ENCODE results near the gene DAP3. TPM values are rescaled to one million over a fixed set of nuclear protein-coding genes. Genes with fewer than 3 reads are reported as not detected.

Gene DAP3
- total and polyA plus RNA-seq, 2 donors (not counting 1 experiment from before 2014, with no cell fraction given), result 84.7 to 107 TPM

- Histone ChIP-seq H3K4me2 (replicated peaks; ENCODE audit: low read depth, low read length, poor library complexity, severe bottlenecking) (peak within 1 kb of the TSS; percentile 75), H3K27me3 (replicated peaks in 1 of 4; ENCODE audit: control extremely low read depth in 1 of 4, control insufficient read depth in 3 of 4, insufficient read depth in 4 of 4, low read length in 3 of 4) (no peaks in the 10 kb centered on the region), H3K9ac (ENCODE audit: low read length) (peak within 1 kb of the TSS; percentile 98), H4K20me1 (ENCODE audit: control insufficient read depth, insufficient read depth, low read length, poor library complexity, severe bottlenecking) (peaks cover 26% of the 10 kb centered on the region), H2AFZ (ENCODE audit: insufficient read depth, low read depth, low read length, poor library complexity, severe bottlenecking) (peak within 1 kb of the TSS; percentile 100), H3K27ac (ENCODE audit: low read length in 2 of 2) (peak within 1 kb of the TSS; percentile 72 to 97), H3K36me3 (replicated peaks in 1 of 2; ENCODE audit: control extremely low read depth in 1 of 2, control insufficient read depth in 1 of 2, extremely low read depth in 1 of 2, insufficient read depth in 2 of 2, low read length in 1 of 2) (peaks cover 0 to 7% of the 10 kb centered on the region in 2 experiments), H3K79me2 (ENCODE audit: control insufficient read depth, insufficient read depth, low read length) (peaks cover 91% of the 10 kb centered on the region), H3K4me3 (ENCODE audit: control extremely low read depth in 1 of 5, extremely low read depth in 1 of 5, insufficient read depth in 1 of 5, low read depth in 2 of 5, low read length in 4 of 5) (peak within 1 kb of the TSS; percentile 80 to 97 (median 95)), H3K9me3 (ENCODE audit: control extremely low read depth in 1 of 3, control insufficient read depth in 2 of 3, insufficient read depth in 1 of 3, low read length in 2 of 3) (no peaks in the 10 kb centered on the region), H3K4me1 (ENCODE audit: control insufficient read depth in 2 of 2, insufficient read depth in 2 of 2, low read length in 2 of 2) (peaks cover 16 to 19% of the 10 kb centered on the region in 2 donors)
- Mint-ChIP-seq H3K9me3 (ENCODE audit: insufficient read depth) (peaks cover 3% of the 10 kb centered on the region), H3K4me1 (peaks cover 52% of the 10 kb centered on the region), H3K27ac (peak within 1 kb of the TSS; percentile 97), H3K27me3 (no peaks in the 10 kb centered on the region), H3K4me3 (peak within 1 kb of the TSS; percentile 97)
- CTCF ChIA-PET, result no interaction called here
- DNase-seq (peak; percentile 96), ATAC-seq (ENCODE audit: low read depth) (peak; percentile 85)
- WGBS (ENCODE audit: insufficient coverage), result under 1% methylated on average over 81 of the region's 81 CpGs
- intact Hi-C loops (cut with micrococcal nuclease), result loop anchor here (2.0 kb wide), 4 partner anchors 56 to 380 kb away; partner anchors contain the start of genes FDPS, RIT1 and SYT11
- TF ChIP-seq CTCF (IDR thresholded peaks at IDR 0.05), result no peak
- no peak for TF ChIP-seq EZH2 (IDR thresholded peaks at IDR 0.05; ENCODE audit: borderline replicate concordance, insufficient read depth, low read depth, low read length, poor library complexity, severe bottlenecking)
- POLR2A ChIA-PET, result interaction anchor here (0.6 kb wide), 1 partner anchor 817 kb away, joined by 6 read pairs; no protein-coding TSS in a partner anchor
These were observed 389 bp upstream of the DAP3 start, which contains the start of gene YY1AP1 for GRCh38 chr1:155688324-155689080. Gene YY1AP1, minus strand, starts transcription at chr1:155688774. Its CDS starts 8,338 bp downstream, at chr1:155680436.

- Histone ChIP-seq H3K9ac (ENCODE audit: low read length) (no peak overlapping the region), H3K27me3 (replicated peaks in 1 of 4; ENCODE audit: control extremely low read depth in 1 of 4, control insufficient read depth in 3 of 4, insufficient read depth in 4 of 4, low read length in 3 of 4) (no peaks in the 10 kb centered on the region), H3K4me3 (ENCODE audit: control extremely low read depth in 1 of 5, extremely low read depth in 1 of 5, insufficient read depth in 1 of 5, low read depth in 2 of 5, low read length in 4 of 5) (no peak overlapping the region), H3K4me1 (ENCODE audit: control insufficient read depth in 2 of 2, insufficient read depth in 2 of 2, low read length in 2 of 2) (peaks cover 8 to 11% of the 10 kb centered on the region in 2 donors), H2AFZ (ENCODE audit: insufficient read depth, low read depth, low read length, poor library complexity, severe bottlenecking) (no peak overlapping the region), H3K79me2 (ENCODE audit: control insufficient read depth, insufficient read depth, low read length) (peaks cover 94% of the 10 kb centered on the region), H4K20me1 (ENCODE audit: control insufficient read depth, insufficient read depth, low read length, poor library complexity, severe bottlenecking) (peaks cover 14% of the 10 kb centered on the region), H3K36me3 (replicated peaks in 1 of 2; ENCODE audit: control extremely low read depth in 1 of 2, control insufficient read depth in 1 of 2, extremely low read depth in 1 of 2, insufficient read depth in 2 of 2, low read length in 1 of 2) (peaks cover 0 to 7% of the 10 kb centered on the region in 2 experiments), H3K27ac (ENCODE audit: low read length in 2 of 2) (no peak overlapping the region), H3K4me2 (replicated peaks; ENCODE audit: low read depth, low read length, poor library complexity, severe bottlenecking) (no peak overlapping the region), H3K9me3 (ENCODE audit: control extremely low read depth in 1 of 3, control insufficient read depth in 2 of 3, insufficient read depth in 1 of 3, low read length in 2 of 3) (no peaks in the 10 kb centered on the region)
- no CpG with 5 or more reads among the region's 8 CpGs for WGBS (ENCODE audit: insufficient coverage)
- POLR2A ChIA-PET, result no interaction called here
- H3K27me3 Mint-ChIP-seq, result no peaks in the 10 kb centered on the region
- TF ChIP-seq CTCF (IDR thresholded peaks at IDR 0.05) (no peak), EZH2 (IDR thresholded peaks at IDR 0.05; ENCODE audit: borderline replicate concordance, insufficient read depth, low read depth, low read length, poor library complexity, severe bottlenecking) (no peak)
- DNase-seq (no peak), ATAC-seq (ENCODE audit: low read depth) (no peak)
- peaks cover 42% of the 10 kb centered on the region for H3K4me1 Mint-ChIP-seq
- H3K27ac Mint-ChIP-seq, result no peak overlapping the region
- H3K9me3 Mint-ChIP-seq (ENCODE audit: insufficient read depth), result peaks cover 3% of the 10 kb centered on the region
- intact Hi-C loops (cut with micrococcal nuclease), result no loop called here
- CTCF ChIA-PET, result no interaction called here
- H3K4me3 Mint-ChIP-seq, result no peak overlapping the region
These were observed 3.2 kb downstream of the DAP3 start for GRCh38 chr1:155691992-155692528.
